Body of pancreas (tissue), 4 donors: ENCODE results near the gene GRIP1.

Experiments used
- CTCF ChIP-seq, 7 experiments: fragments of 450-650 bp in 4 of 7; fragments of 200-600 bp in 3 of 7; sonication (generic) in 3 of 7; IDR thresholded peaks; one replicate each; pipeline ENCODE4 v1.5.1; 2016 to 2019; ENCODE audit warnings: antibody characterized with exemption in 7 of 7
- POLR2A ChIP-seq, 3 donors: fragments of 450-650 bp; IDR thresholded peaks; one replicate each; pipeline ENCODE4 v1.6.1; 2016; ENCODE audit warnings: antibody characterized with exemption in 3 of 3, mild to moderate bottlenecking in 2 of 3

DNA sequence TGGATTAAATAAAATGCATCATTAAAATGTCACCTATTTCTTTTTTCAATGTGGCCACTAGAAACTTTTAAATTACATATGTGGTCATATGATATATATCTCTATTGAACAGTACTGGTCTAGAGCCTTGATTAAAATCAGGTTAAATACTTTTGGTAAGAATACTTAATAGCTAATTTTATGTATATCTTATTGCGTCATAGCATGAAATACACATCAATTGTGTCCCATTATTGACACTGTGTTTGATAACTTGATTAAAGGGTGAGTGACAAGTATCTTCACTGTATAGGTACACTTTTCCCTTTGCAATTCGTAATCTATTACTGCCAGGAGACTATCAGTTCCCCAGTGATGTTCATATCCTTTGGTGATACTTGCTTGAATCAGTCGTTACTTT lies 381.0 kb downstream of the GRIP1 start:
- no peak for TF ChIP-seq POLR2A (IDR thresholded peaks at IDR 0.05)
- TF ChIP-seq CTCF (IDR thresholded peaks at IDR 0.05), result no peak
